Measurements from ENCODE around the gene SEMA5A. TPM values are rescaled to one million over a fixed set of nuclear protein-coding genes. Genes with fewer than 3 reads are reported as not detected.

The SEMA5A gene
- total and polyA plus RNA-seq, 2 of the 8 experiments (the other 6 are each of a cell fraction or from before 2014, with no cell fraction given), result 5.3 to 8.9 TPM

DNA sequence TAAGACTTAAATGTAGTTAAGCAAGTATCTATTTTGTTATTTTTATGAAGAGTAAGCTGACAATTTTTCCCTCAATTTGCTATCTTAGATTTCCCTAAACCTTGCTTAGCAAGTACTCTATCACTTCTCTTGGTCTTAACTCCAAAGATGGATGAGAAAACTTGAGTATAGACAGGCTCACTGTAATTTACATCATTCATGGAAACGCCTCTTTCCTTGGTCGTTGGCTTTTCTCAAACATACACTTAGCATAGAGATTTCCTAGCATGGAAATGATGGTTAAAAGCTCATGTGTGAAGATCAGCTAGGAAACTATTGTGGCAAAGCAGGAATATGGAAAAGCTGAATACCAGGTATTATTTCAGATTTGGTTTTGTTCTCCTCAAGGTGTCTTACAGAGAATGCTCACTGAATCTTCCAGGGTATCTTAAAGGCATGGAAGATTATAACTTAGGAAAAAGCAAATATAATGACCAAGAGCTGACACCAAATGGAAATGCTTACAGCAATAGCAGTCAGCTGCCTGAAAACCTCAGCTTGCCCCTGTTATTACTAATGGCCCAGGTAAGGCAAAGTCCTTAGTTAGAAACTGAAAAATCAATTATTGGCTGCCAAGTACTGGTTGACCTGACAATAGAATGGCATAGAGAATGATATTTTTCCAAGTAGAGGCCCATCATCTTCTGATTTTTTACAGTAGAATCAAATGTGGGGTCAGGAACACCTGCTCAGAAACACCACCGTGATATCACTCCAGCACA, 84.8 kb downstream of the SEMA5A start:
- peaks cover 0 to 4% of the 10 kb centered on the region in 2 experiments for H4K20me1 ChIP-seq (replicated peaks in 1 of 2; ENCODE audit: control insufficient read depth in 1 of 2, insufficient read depth in 2 of 2, low read length in 2 of 2)
- H3K36me3 ChIP-seq (ENCODE audit: control insufficient read depth in 2 of 4, insufficient read depth in 4 of 4, low read length in 3 of 4), result no peaks in the 10 kb centered on the region
- no peaks in the 10 kb centered on the region for H3K23me2 ChIP-seq (ENCODE audit: low read depth, low read length)
- H3K18ac ChIP-seq (ENCODE audit: extremely low read depth, low read length), result no peak overlapping the region
- FAIRE-seq, result no peak
- DNase-seq (ENCODE audit: low read depth in 1 of 2, low spot score in 2 of 2), result no peak
- no peak overlapping the region for H3K23ac ChIP-seq (ENCODE audit: insufficient read length)
- no peaks in the 10 kb centered on the region for H3K27me3 ChIP-seq (replicated peaks in 1 of 4; ENCODE audit: control insufficient read depth in 3 of 4, extremely low read depth in 1 of 4, insufficient read depth in 3 of 4, low read length in 3 of 4)
- H3K79me1 ChIP-seq (ENCODE audit: low read depth, low read length), result no peaks in the 10 kb centered on the region
- ChIA-PET CTCF (ENCODE audit: partially characterized antibody) (no interaction called here), POLR2A (ENCODE audit: partially characterized antibody) (no interaction called here)
- no peak overlapping the region for H4K8ac ChIP-seq (ENCODE audit: extremely low read depth, insufficient read depth, low read length)
- no peak overlapping the region for H2BK120ac ChIP-seq (replicated peaks; ENCODE audit: low read depth, low read length)
- H4K5ac ChIP-seq (ENCODE audit: insufficient read length, low read depth, low read length), result no peak overlapping the region
- H2BK5ac ChIP-seq (ENCODE audit: low read depth, low read length), result no peak overlapping the region
- H3K4me1 ChIP-seq (replicated peaks in 1 of 4; ENCODE audit: control insufficient read depth in 3 of 4, insufficient read depth in 4 of 4, low read length in 3 of 4), result peaks cover 0 to 11% (median 3%) of the 10 kb centered on the region in 4 experiments; a peak in 3 of 7 replicates
- H2BK15ac ChIP-seq (ENCODE audit: low read length), result no peak overlapping the region
- H2BK20ac ChIP-seq (ENCODE audit: low read length), result no peak overlapping the region
- H3K4ac ChIP-seq (replicated peaks; ENCODE audit: insufficient read length, low read depth, low read length), result no peak overlapping the region
- H3K56ac ChIP-seq (replicated peaks; ENCODE audit: insufficient read length, low read depth, low read length), result no peak overlapping the region
- peaks cover 4 to 5% of the 10 kb centered on the region in 2 experiments; a peak in 1 of 4 replicates for H3K9me3 ChIP-seq (ENCODE audit: insufficient read depth in 2 of 2, low read depth in 1 of 2, low read length in 1 of 2)
- H4K91ac ChIP-seq (replicated peaks; ENCODE audit: insufficient read length, low read length), result no peak overlapping the region
- no peak overlapping the region for H2BK12ac ChIP-seq (ENCODE audit: low read depth, low read length)
- H2AFZ ChIP-seq (ENCODE audit: low read length), result no peak overlapping the region
- no peak overlapping the region for H2AK5ac ChIP-seq (ENCODE audit: low read depth, low read length)
- no peak overlapping the region for H3K4me3 ChIP-seq (ENCODE audit: extremely low read depth in 1 of 4, insufficient read depth in 2 of 4, low read depth in 3 of 4, low read length in 4 of 4)
- no peak overlapping the region for H3K9ac ChIP-seq (replicated peaks in 1 of 4; ENCODE audit: extremely low read depth in 1 of 4, low read depth in 3 of 4, low read length in 3 of 4)
- H3K4me2 ChIP-seq (ENCODE audit: insufficient read depth in 1 of 2, low read depth in 2 of 2, low read length in 2 of 2), result no peak overlapping the region
- no peaks in the 10 kb centered on the region for H3K79me2 ChIP-seq (ENCODE audit: control insufficient read depth in 1 of 2, insufficient read depth in 2 of 2, low read length in 2 of 2)
- no peak overlapping the region for H3K27ac ChIP-seq (ENCODE audit: low read depth, low read length)
- no peak overlapping the region for H3K14ac ChIP-seq (ENCODE audit: insufficient read length)
- 86% methylated on average over 3 of the region's 3 CpGs; no CpG with 5 or more reads in 1 of the 2 experiments for WGBS, 2 experiments (ENCODE audit: extremely low coverage in 1 of 2, insufficient coverage in 1 of 2, insufficient read length in 1 of 2, insufficient replicate concordance in 2 of 2, low coverage in 1 of 2, low lambda C conversion rate in 2 of 2, missing lambda C conversion rate in 1 of 2)

Measured in H1 (cell line).